Lung (tissue), 12 donors: ENCODE measurements around the gene EHBP1. TPM values are rescaled to one million over a fixed set of nuclear protein-coding genes. Genes with fewer than 3 reads are reported as not detected.

ENCODE experiments used
- ATAC-seq: fragments of 200-7000 bp; cut with Tn5 transposase; one replicate; pipeline ENCODE4 v1.9.1; 2020; ENCODE audit warnings: moderate number of reproducible peaks; ENCODE audit not compliant: insufficient read depth, low FRiP score
- DNase-seq, 3 donors: peaks; one replicate each; pipeline ENCODE4 v3.0.0-alpha.2; 2013 to 2017
- H3K27ac ChIP-seq, 2 donors: one replicate each; pipeline ENCODE4 v1.5.1; 2013; ENCODE audit warnings: mild to moderate bottlenecking in 2 of 2, moderate library complexity in 2 of 2, control low read depth in 1 of 2, inconsistent platforms in 1 of 2, low read depth in 1 of 2, low read length in 1 of 2
- H3K27me3 ChIP-seq, 3 donors: one replicate each; pipeline ENCODE4 v1.5.1; 2013; ENCODE audit warnings: low read length in 2 of 3; ENCODE audit not compliant: control insufficient read depth in 3 of 3, insufficient read depth in 3 of 3
- H3K36me3 ChIP-seq, 4 donors: one replicate each; pipeline ENCODE4 v1.5.1; 2013; ENCODE audit warnings: low read length in 4 of 4, mild to moderate bottlenecking in 1 of 4, moderate library complexity in 1 of 4; ENCODE audit not compliant: control insufficient read depth in 4 of 4, insufficient read depth in 4 of 4
- H3K4me1 ChIP-seq, 5 donors: one replicate each; pipeline ENCODE4 v1.5.1; 2013; ENCODE audit warnings: low read length in 5 of 5, mild to moderate bottlenecking in 2 of 5, moderate library complexity in 1 of 5; ENCODE audit not compliant: control insufficient read depth in 5 of 5, insufficient read depth in 5 of 5
- H3K4me3 ChIP-seq: one replicate; pipeline ENCODE4 v1.5.1; 2013; ENCODE audit warnings: mild to moderate bottlenecking, control low read depth, moderate library complexity
- H3K9ac ChIP-seq, 2 donors: one replicate each; pipeline ENCODE4 v1.5.1; 2013; ENCODE audit warnings: low read length in 2 of 2, control low read depth in 1 of 2; ENCODE audit not compliant: insufficient read depth in 1 of 2
- H3K9me3 ChIP-seq, 4 donors: one replicate each; pipeline ENCODE4 v1.5.1; 2013; ENCODE audit warnings: low read length in 3 of 4, mild to moderate bottlenecking in 1 of 4, moderate library complexity in 1 of 4; ENCODE audit not compliant: control insufficient read depth in 4 of 4, insufficient read depth in 3 of 4
- CTCF ChIP-seq: IDR thresholded peaks from 2 replicates; pipeline ENCODE4 v1.5.1; 2012; ENCODE audit warnings: mild to moderate bottlenecking; ENCODE audit errors: control extremely low read depth, extremely low read depth
- WGBS, 2 donors: extraction: QIAGEN DNeasy Blood & Tissue Kit; methylation state at CpG; one replicate each; pipeline ENCODE4 v1.1.7; 2013; 5-methylcytosine and 5-hydroxymethylcytosine counted together
- polyA plus RNA-seq, 2 donors: library from polyadenylated mRNA; stranded (reverse); fragments of 200-250 nt; gene quantifications; one replicate each; pipeline ENCODE4 v1.2.1, GENCODE V29; 2013
- total RNA-seq, 2 donors: library from RNA; depleted of rRNA in 1 of 2; stranded (reverse); fragments of >200 nt in 1 of 2; gene quantifications; one replicate each; pipeline ENCODE4 v1.2.1, GENCODE V29; 2014 to 2021
- donor health status: control.
- donor health status: control.
- donor health status: Bipolar disorder and iron deficiency.
- donor health status: healthy.
- donor health status: DM: yes; HTN: yes; CAD: no.

Gene EHBP1
- total and polyA plus RNA-seq, 4 donors: 7.9 to 83.2 (median 22.7) TPM

- H3K4me3 ChIP-seq: no peak overlapping the region
- H3K9ac ChIP-seq: no peak overlapping the region
- ATAC-seq (no peak), DNase-seq (no peak)
- no peak overlapping the region for H3K27ac ChIP-seq
- peaks cover 4 to 10% (median 7%) of the 10 kb centered on the region in 4 donors for H3K36me3 ChIP-seq
- no peaks in the 10 kb centered on the region for H3K27me3 ChIP-seq
- H3K4me1 ChIP-seq: peaks cover 0 to 10% (median 3%) of the 10 kb centered on the region in 5 donors
- 67 to 74% methylated on average over 3 of the region's 3 CpGs for WGBS, 2 donors
- TF ChIP-seq CTCF: no peak
- peaks cover 0 to 2% (median 0%) of the 10 kb centered on the region in 4 donors for H3K9me3 ChIP-seq
Observed at GRCh38 chr2:62826141-62826540, 120.6 kb downstream of the EHBP1 start.

GRCh38 chr2:62826953-62827675, 121.6 kb downstream of the EHBP1 start:
- no peak for DNase-seq
- H3K27ac ChIP-seq: no peak overlapping the region
- no peak for ATAC-seq
- peaks cover 4 to 10% (median 7%) of the 10 kb centered on the region in 4 donors for H3K36me3 ChIP-seq
- H3K27me3 ChIP-seq: no peaks in the 10 kb centered on the region
- no peak overlapping the region for H3K4me3 ChIP-seq
- H3K9me3 ChIP-seq: peaks cover 0 to 2% (median 0%) of the 10 kb centered on the region in 4 donors
- H3K9ac ChIP-seq: no peak overlapping the region
- WGBS, 2 donors: 90 to 92% methylated on average over 4 of the region's 4 CpGs
- no peak for TF ChIP-seq CTCF
- H3K4me1 ChIP-seq: peaks cover 0 to 10% (median 3%) of the 10 kb centered on the region in 5 donors

- no peak for TF ChIP-seq CTCF
- no peaks in the 10 kb centered on the region for H3K27me3 ChIP-seq
Observed at GRCh38 chr2:62831729-62832128, 126.2 kb downstream of the EHBP1 start.

More at GRCh38 chr2:62831729-62832128, 126.2 kb downstream of the EHBP1 start:
- Histone ChIP-seq H3K9ac (no peak overlapping the region), H3K36me3 (peaks cover 5 to 26% (median 21%) of the 10 kb centered on the region in 4 donors), H3K9me3 (peaks cover 0 to 12% (median 5%) of the 10 kb centered on the region in 4 donors), H3K27ac (no peak overlapping the region), H3K4me1 (peaks cover 0 to 5% (median 0%) of the 10 kb centered on the region in 5 donors), H3K4me3 (no peak overlapping the region)
- DNase-seq (no peak), ATAC-seq (no peak)
